Stomach smooth muscle (tissue), 2 donors: ENCODE measurements around the gene NT5DC4.
A peak's percentile ranks its signal among the peaks of the same experiment; 100 is the strongest.

Experiments
- H3K27ac ChIP-seq: one replicate; pipeline ENCODE4 v1.7.0; 2013; ENCODE audit warnings: mild to moderate bottlenecking, low read length, inconsistent platforms
- H3K27me3 ChIP-seq, 2 donors: one replicate each; pipeline ENCODE4 v1.7.0; 2013; ENCODE audit warnings: low read length in 2 of 2; ENCODE audit not compliant: insufficient read depth in 2 of 2, control insufficient read depth in 1 of 2
- H3K36me3 ChIP-seq, 2 donors: one replicate each; pipeline ENCODE4 v1.7.0; 2013; ENCODE audit warnings: low read length in 2 of 2; ENCODE audit not compliant: control insufficient read depth in 2 of 2, insufficient read depth in 2 of 2
- H3K4me1 ChIP-seq: one replicate; pipeline ENCODE4 v1.7.0; 2013; ENCODE audit warnings: low read length; ENCODE audit not compliant: control insufficient read depth, insufficient read depth
- H3K4me3 ChIP-seq, 2 donors: one replicate each; pipeline ENCODE4 v1.7.0; 2013; ENCODE audit warnings: low read length in 2 of 2
- H3K9ac ChIP-seq, 2 donors: one replicate each; pipeline ENCODE4 v1.7.0; 2013; ENCODE audit warnings: low read length in 2 of 2, mild to moderate bottlenecking in 1 of 2
- H3K9me3 ChIP-seq, 2 donors: one replicate each; pipeline ENCODE4 v1.7.0; 2013; ENCODE audit warnings: low read length in 2 of 2; ENCODE audit not compliant: control insufficient read depth in 2 of 2
- donor health status: healthy.
- donor health status: Pancreatic carcinoma.

Gene NT5DC4

DNA sequence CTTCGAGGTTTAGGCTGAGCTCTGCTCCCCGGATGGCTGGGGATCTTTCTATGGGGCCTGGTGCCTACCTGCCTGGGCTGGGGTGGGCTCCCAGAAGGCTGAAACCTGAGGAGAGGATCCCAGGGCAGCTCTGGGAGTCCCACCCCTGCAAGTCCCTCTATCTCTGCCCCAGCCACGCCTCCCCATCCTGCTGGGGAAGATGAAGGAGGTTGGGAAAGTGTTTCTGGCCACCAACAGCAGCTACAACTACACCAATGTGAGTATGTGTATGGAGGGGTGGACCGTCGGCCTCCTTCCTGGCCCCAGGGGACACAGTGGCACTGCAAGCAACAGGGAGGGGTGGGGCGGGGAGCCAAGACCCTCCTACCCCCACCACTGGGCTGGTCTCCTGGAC lies 2.7 kb downstream of the NT5DC4 start:
- H3K4me1 ChIP-seq = peaks cover 6% of the 10 kb centered on the region
- no peaks in the 10 kb centered on the region for H3K9me3 ChIP-seq
- peaks cover 0 to 3% of the 10 kb centered on the region in 2 donors for H3K27me3 ChIP-seq
- no peak overlapping the region for H3K4me3 ChIP-seq
- no peak overlapping the region for H3K9ac ChIP-seq
- H3K36me3 ChIP-seq = no peaks in the 10 kb centered on the region
- H3K27ac ChIP-seq = no peak overlapping the region

- Histone ChIP-seq H3K4me3 (no peak overlapping the region), H3K9me3 (no peaks in the 10 kb centered on the region), H3K4me1 (peaks cover 6% of the 10 kb centered on the region), H3K27ac (no peak overlapping the region), H3K27me3 (peaks cover 0 to 3% of the 10 kb centered on the region in 2 donors), H3K36me3 (no peaks in the 10 kb centered on the region), H3K9ac (no peak overlapping the region)
Observed at GRCh38 chr2:112723995-112724394, 3.2 kb downstream of the NT5DC4 start.

GRCh38 chr2:112724591-112725525 lies 4.0 kb downstream of the NT5DC4 start:
- Histone ChIP-seq H3K9ac (no peak overlapping the region), H3K36me3 (no peaks in the 10 kb centered on the region), H3K27ac (no peak overlapping the region), H3K9me3 (no peaks in the 10 kb centered on the region), H3K27me3 (peaks cover 0 to 3% of the 10 kb centered on the region in 2 donors), H3K4me1 (peaks cover 6% of the 10 kb centered on the region), H3K4me3 (no peak overlapping the region)

GRCh38 chr2:112725545-112726457 lies 5.0 kb downstream of the NT5DC4 start:
- Histone ChIP-seq H3K9me3 (no peaks in the 10 kb centered on the region), H3K9ac (no peak overlapping the region)

GRCh38 chr2:112726487-112727190 lies 5.8 kb downstream of the NT5DC4 start:
- H3K27ac ChIP-seq = no peak overlapping the region
- H3K4me3 ChIP-seq = no peak overlapping the region
- H3K9me3 ChIP-seq = no peaks in the 10 kb centered on the region
- H3K4me1 ChIP-seq = peaks cover 6% of the 10 kb centered on the region
- H3K27me3 ChIP-seq = peaks cover 0 to 3% of the 10 kb centered on the region in 2 donors
- peak overlapping the region in 1 of 2 donors; percentile 10 for H3K9ac ChIP-seq
- H3K36me3 ChIP-seq = no peaks in the 10 kb centered on the region

More at GRCh38 chr2:112725545-112726457, 5.0 kb downstream of the NT5DC4 start:
- Histone ChIP-seq H3K27ac (no peak overlapping the region), H3K4me3 (no peak overlapping the region), H3K4me1 (peaks cover 6% of the 10 kb centered on the region), H3K27me3 (peaks cover 0 to 3% of the 10 kb centered on the region in 2 donors), H3K36me3 (no peaks in the 10 kb centered on the region)

GRCh38 chr2:112727276-112728028 lies 6.6 kb downstream of the NT5DC4 start:
- Histone ChIP-seq H3K27ac (no peak overlapping the region), H3K9ac (no peak overlapping the region), H3K36me3 (no peaks in the 10 kb centered on the region), H3K4me3 (no peak overlapping the region), H3K9me3 (no peaks in the 10 kb centered on the region), H3K27me3 (peaks cover 0 to 3% of the 10 kb centered on the region in 2 donors), H3K4me1 (peaks cover 6% of the 10 kb centered on the region)

DNA sequence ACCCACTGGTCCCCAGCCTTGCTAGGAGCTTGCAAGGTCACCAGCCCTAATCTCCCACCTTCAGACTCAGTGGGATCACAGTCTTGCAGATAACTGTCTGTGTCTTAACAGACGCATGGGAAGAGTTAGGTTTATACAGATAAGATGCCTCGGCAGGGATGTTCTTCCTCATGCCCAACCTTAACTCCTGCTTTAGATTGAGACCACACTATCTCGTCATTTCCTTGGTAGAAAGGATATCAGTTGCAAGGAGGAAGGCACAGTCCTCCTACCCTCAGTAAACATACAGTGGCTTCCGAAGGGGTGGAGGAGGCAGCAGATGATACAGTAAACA lies 7.2 kb downstream of the NT5DC4 start:
- Histone ChIP-seq H3K9me3 (no peaks in the 10 kb centered on the region), H3K4me3 (no peak overlapping the region), H3K27me3 (peaks cover 0 to 3% of the 10 kb centered on the region in 2 donors), H3K4me1 (peaks cover 6% of the 10 kb centered on the region), H3K36me3 (no peaks in the 10 kb centered on the region), H3K27ac (no peak overlapping the region), H3K9ac (no peak overlapping the region)

GRCh38 chr2:112728378-112729175 lies 7.8 kb downstream of the NT5DC4 start:
- H3K4me1 ChIP-seq = peaks cover 6% of the 10 kb centered on the region
- H3K27ac ChIP-seq = no peak overlapping the region
- peaks cover 0 to 3% of the 10 kb centered on the region in 2 donors for H3K27me3 ChIP-seq
- no peaks in the 10 kb centered on the region for H3K9me3 ChIP-seq
- H3K4me3 ChIP-seq = no peak overlapping the region
- H3K9ac ChIP-seq = no peak overlapping the region
- no peaks in the 10 kb centered on the region for H3K36me3 ChIP-seq

- no peak overlapping the region for H3K4me3 ChIP-seq
- H3K27ac ChIP-seq = no peak overlapping the region
- no peaks in the 10 kb centered on the region for H3K36me3 ChIP-seq
- H3K4me1 ChIP-seq = peaks cover 6% of the 10 kb centered on the region
- H3K9me3 ChIP-seq = no peaks in the 10 kb centered on the region
- H3K9ac ChIP-seq = no peak overlapping the region
- H3K27me3 ChIP-seq = peaks cover 0 to 3% of the 10 kb centered on the region in 2 donors
Observed at GRCh38 chr2:112730216-112730615, 9.4 kb downstream of the NT5DC4 start.
